HG03571 (cell line): Measurements from ENCODE around the gene BORCS5.

Experiments
- ATAC-seq: cut with Tn5 transposase; IDR thresholded peaks from one replicate; pipeline ENCODE4 v1.9.1; 2021; ENCODE audit not compliant: unreplicated experiment

BORCS5 gene

GRCh38 chr12:12428961-12429657 is 72.2 kb downstream of the BORCS5 start:
- no peak for ATAC-seq

GRCh38 chr12:12432364-12432763 is 75.5 kb downstream of the BORCS5 start:
- no peak for ATAC-seq

GRCh38 chr12:12433203-12433731 is 76.4 kb downstream of the BORCS5 start:
- ATAC-seq = no peak

GRCh38 chr12:12436831-12437345 is 80.0 kb downstream of the BORCS5 start:
- no peak for ATAC-seq

- ATAC-seq = no peak
Measured at GRCh38 chr12:12439636-12440035, 82.8 kb downstream of the BORCS5 start.

- ATAC-seq = no peak
Measured at GRCh38 chr12:12440784-12441428, 84.0 kb downstream of the BORCS5 start.

GRCh38 chr12:12441429-12441807 is 84.5 kb downstream of the BORCS5 start:
- ATAC-seq = no peak

GRCh38 chr12:12441843-12442461 is 85.1 kb downstream of the BORCS5 start:
- no peak for ATAC-seq

- no peak for ATAC-seq
Measured at GRCh38 chr12:12442548-12443071, 85.7 kb downstream of the BORCS5 start.

DNA sequence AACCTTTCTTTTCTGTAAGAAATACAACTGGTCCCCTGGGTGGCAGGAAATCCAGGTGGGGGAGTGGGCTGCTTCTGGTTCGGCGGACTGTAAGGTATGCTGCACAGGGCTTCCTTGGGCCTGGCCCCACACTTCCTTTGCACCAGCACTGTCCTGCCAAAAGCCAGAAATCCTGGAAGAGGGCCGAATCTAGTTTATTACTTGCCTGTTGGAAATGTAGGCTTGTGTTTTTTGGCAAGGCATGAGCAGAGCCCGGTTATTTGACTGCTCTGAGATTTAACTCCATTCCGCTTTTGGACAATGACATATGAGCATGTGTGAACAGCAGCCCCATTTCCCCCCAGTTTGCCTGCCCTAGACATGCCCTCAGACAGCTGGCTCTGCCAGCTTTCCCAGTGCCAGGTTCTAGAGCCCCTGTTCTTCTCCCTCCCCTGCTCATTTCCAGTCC is 86.6 kb downstream of the BORCS5 start:
- ATAC-seq = no peak

GRCh38 chr12:12445165-12445881 is 88.4 kb downstream of the BORCS5 start:
- ATAC-seq = no peak

DNA sequence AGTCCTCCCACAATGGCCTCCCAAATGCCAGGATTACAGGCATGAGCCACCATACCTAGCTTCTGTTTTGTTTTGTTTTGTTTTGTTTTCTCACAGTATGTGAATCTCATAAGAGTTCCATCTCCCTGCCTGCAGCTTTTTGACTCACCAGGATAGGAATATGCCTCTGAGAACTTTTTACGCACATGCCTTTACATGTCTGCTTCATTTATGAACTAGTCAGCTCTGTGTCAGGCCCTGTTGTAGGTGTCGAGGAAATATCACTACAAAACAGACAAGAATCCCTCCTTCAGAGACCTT is 89.0 kb downstream of the BORCS5 start:
- ATAC-seq = no peak

GRCh38 chr12:12446786-12447185 is 89.9 kb downstream of the BORCS5 start:
- no peak for ATAC-seq

DNA sequence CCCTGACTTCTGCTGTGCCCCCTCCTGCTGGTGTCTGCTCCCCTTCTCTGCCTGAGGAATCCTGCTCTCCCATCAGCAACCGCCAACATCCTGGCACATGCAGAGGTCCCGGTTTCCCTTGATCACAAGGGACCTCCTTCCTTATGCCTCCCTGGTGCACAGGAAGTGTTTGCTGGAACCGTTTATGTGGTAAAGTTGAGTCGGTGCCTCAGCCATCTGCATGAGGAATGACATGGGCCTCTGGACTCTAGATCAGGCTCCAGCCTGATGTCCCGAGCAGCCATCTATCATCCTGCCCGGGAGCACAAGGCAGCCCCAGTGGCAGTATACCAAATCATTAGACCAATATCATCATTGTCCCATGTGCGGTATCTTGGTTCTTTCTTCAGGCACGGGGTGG is 90.4 kb downstream of the BORCS5 start:
- no peak for ATAC-seq

DNA sequence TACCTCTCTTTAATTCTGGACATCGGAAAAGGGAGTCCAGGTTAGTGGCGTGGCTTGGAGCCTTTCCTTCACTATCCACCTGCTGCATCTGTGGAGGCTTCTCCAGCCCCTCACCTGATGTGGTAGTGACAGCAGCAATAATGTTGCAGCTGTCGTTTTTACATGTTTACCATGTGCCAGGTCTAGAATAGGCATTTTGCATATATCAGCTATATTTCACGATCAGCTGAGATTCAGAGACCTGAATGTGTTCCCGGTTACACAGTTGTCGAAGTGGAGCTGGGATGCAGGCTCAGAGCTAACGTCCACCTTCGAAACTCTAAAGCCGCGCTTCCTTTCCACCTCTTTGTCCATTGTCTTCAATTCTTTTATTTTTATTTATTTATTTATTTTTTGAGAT is 91.0 kb downstream of the BORCS5 start:
- ATAC-seq = no peak

DNA sequence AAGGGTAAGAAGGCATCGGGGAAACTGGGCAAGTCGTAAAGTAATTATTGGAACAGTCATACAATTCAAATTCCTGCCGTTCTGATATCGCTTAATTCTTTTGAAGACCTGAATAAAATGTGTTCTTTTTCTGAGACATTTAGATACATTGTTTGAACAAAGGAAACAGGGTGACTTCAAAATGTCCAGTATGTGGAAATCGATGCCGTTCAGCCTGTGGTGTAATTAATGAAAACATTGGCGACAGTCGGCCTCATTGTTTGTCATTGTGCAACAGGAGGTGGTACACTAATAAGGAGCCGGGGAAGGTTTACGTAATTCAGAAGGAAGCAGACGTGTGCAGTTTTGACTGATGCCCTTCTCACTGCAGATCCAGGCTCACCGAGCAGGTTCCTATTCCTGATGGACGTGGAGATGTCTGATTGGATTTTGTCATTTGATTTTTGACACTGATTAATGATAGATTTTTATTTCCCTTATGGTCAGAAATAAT is 92.7 kb downstream of the BORCS5 start:
- no peak for ATAC-seq

DNA sequence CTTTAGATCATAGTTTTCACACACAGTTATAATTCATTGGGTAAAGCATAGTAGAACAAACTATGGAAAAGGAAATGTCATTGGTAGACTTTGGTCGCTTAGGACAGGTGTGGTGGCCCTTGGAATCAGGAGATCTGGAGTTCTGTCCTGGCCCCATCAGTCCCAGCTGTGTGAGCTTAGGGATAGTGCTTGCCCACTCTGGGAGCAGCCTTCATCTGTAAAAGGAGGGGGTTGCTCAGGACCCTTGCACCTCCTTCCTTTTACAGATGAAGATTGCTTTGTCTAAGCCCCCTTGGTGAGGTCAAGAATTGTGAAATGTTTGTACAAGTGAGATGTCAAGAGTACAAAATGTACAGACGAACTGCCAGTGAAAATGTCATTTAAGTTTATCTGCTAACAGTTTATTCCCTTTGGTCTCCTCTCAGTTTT is 93.2 kb downstream of the BORCS5 start:
- ATAC-seq = no peak

- ATAC-seq = no peak
Measured at GRCh38 chr12:12451098-12451497, 94.2 kb downstream of the BORCS5 start.

- ATAC-seq = no peak
Measured at GRCh38 chr12:12452326-12452902, 95.5 kb downstream of the BORCS5 start.

- no peak for ATAC-seq
Measured at GRCh38 chr12:12453635-12454034, 96.8 kb downstream of the BORCS5 start.

- no peak for ATAC-seq
Measured at GRCh38 chr12:12454315-12454714, 97.4 kb downstream of the BORCS5 start.
